Measurements from ENCODE around the gene INTS2.

DNA sequence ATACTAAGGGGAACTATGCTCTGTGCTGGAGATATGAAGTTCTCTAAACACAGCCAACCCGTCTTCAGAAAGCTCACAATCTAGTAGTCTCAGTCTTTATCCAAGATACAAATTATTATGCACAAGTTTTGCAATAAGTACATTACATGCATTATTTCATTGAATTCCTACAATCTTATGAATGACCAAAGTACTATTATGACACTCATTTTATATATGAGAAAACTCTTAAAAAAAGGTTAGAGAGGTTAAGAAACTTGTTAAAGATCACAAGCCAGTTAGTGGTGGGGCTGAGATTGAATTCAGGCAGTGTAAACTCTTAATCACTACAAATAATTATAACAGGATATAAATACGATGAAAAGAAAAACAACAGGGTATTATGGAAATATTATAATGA lies 59.7 kb downstream of the INTS2 start:
- no peak for TF ChIP-seq POLR2A (IDR thresholded peaks at IDR 0.05)
- TF ChIP-seq, protein P1, sequence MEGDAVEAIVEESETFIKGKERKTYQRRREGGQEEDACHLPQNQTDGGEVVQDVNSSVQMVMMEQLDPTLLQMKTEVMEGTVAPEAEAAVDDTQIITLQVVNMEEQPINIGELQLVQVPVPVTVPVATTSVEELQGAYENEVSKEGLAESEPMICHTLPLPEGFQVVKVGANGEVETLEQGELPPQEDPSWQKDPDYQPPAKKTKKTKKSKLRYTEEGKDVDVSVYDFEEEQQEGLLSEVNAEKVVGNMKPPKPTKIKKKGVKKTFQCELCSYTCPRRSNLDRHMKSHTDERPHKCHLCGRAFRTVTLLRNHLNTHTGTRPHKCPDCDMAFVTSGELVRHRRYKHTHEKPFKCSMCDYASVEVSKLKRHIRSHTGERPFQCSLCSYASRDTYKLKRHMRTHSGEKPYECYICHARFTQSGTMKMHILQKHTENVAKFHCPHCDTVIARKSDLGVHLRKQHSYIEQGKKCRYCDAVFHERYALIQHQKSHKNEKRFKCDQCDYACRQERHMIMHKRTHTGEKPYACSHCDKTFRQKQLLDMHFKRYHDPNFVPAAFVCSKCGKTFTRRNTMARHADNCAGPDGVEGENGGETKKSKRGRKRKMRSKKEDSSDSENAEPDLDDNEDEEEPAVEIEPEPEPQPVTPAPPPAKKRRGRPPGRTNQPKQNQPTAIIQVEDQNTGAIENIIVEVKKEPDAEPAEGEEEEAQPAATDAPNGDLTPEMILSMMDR (IDR thresholded peaks at IDR 0.05): no peak

Data from Peyer's patch (tissue), 4 donors.